Measurements from ENCODE around the gene LRP1. TPM values are rescaled to one million over a fixed set of nuclear protein-coding genes. Genes with fewer than 3 reads are reported as not detected.
A peak's percentile ranks its signal among the peaks of the same experiment; 100 is the strongest.

The LRP1 gene
- polyA plus RNA-seq, 1 donor (not counting 4 experiments of a cell fraction or from before 2014, with no cell fraction given): 4.9 TPM

GRCh38 chr12:57176139-57176477 is 47.8 kb downstream of the LRP1 start:
- H3K4me1 ChIP-seq (ENCODE audit: control insufficient read depth, extremely low read depth, insufficient read depth, low read length): peaks cover 35% of the 10 kb centered on the region
- no peaks in the 10 kb centered on the region for H3K27me3 ChIP-seq (ENCODE audit: control insufficient read depth, extremely low read depth, insufficient read depth, low read length)
- TF ChIP-seq EZH2 (IDR thresholded peaks at IDR 0.05; ENCODE audit: low read length) (no peak), CTCF (optimal IDR thresholded peaks at IDR 0.05 in 1 of 3, IDR thresholded peaks at IDR 0.05 in 1 of 3, conservative IDR thresholded peaks at IDR 0.05 in 1 of 3; ENCODE audit: extremely low read depth in 1 of 3, insufficient read depth in 2 of 3, low read length in 3 of 3) (no peak)
- H3K9ac ChIP-seq (ENCODE audit: control insufficient read depth, extremely low read depth, insufficient read depth, low read length): peak overlapping the region; percentile 35
- no peaks in the 10 kb centered on the region for H3K9me1 ChIP-seq (ENCODE audit: control insufficient read depth, extremely low read depth, insufficient read depth, low read length)
- no peak overlapping the region for H3K27ac ChIP-seq (ENCODE audit: control insufficient read depth, insufficient read depth, low read length)
- H3K4me3 ChIP-seq (ENCODE audit: control insufficient read depth in 2 of 3, extremely low read depth in 1 of 3, insufficient read depth in 2 of 3, low read depth in 1 of 3, low read length in 3 of 3): peak overlapping the region in 1 of 3 experiments; percentile 13
- H2AFZ ChIP-seq (ENCODE audit: control insufficient read depth, low read length): no peak overlapping the region
- DNase-seq (ENCODE audit: low read depth, low spot score): no peak
- no peaks in the 10 kb centered on the region for H3K9me3 ChIP-seq (ENCODE audit: control insufficient read depth, low read depth, low read length)
- no peak for FAIRE-seq
- H3K79me2 ChIP-seq (ENCODE audit: control insufficient read depth, insufficient read depth, low read length): no peaks in the 10 kb centered on the region
- H3K36me3 ChIP-seq (ENCODE audit: control insufficient read depth in 2 of 2, extremely low read depth in 1 of 2, insufficient read depth in 2 of 2, low read length in 2 of 2): peaks cover 3 to 16% of the 10 kb centered on the region in 2 experiments
- dilution Hi-C loops (cut with MboI; ENCODE audit: extremely low pct_ligation_motif_present, low sequenced_read_pairs): no loop called here
- peak overlapping the region; percentile 68 for H3K4me2 ChIP-seq (ENCODE audit: control insufficient read depth, extremely low read depth, insufficient read depth, low read depth, low read length)
- no peaks in the 10 kb centered on the region for H4K20me1 ChIP-seq (ENCODE audit: control insufficient read depth, extremely low read depth, insufficient read depth, low read length)

GRCh38 chr12:57176846-57177245 is 48.6 kb downstream of the LRP1 start:
- H3K9ac ChIP-seq (ENCODE audit: control insufficient read depth, extremely low read depth, insufficient read depth, low read length): no peak overlapping the region
- H3K4me2 ChIP-seq (ENCODE audit: control insufficient read depth, extremely low read depth, insufficient read depth, low read depth, low read length): peak overlapping the region; percentile 45
- peaks cover 3 to 16% of the 10 kb centered on the region in 2 experiments for H3K36me3 ChIP-seq (ENCODE audit: control insufficient read depth in 2 of 2, extremely low read depth in 1 of 2, insufficient read depth in 2 of 2, low read length in 2 of 2)
- H3K79me2 ChIP-seq (ENCODE audit: control insufficient read depth, insufficient read depth, low read length): no peaks in the 10 kb centered on the region
- DNase-seq (ENCODE audit: low read depth, low spot score) (no peak), FAIRE-seq (no peak)
- no peaks in the 10 kb centered on the region for H3K27me3 ChIP-seq (ENCODE audit: control insufficient read depth, extremely low read depth, insufficient read depth, low read length)
- TF ChIP-seq CTCF (optimal IDR thresholded peaks at IDR 0.05 in 1 of 3, IDR thresholded peaks at IDR 0.05 in 1 of 3, conservative IDR thresholded peaks at IDR 0.05 in 1 of 3; ENCODE audit: extremely low read depth in 1 of 3, insufficient read depth in 2 of 3, low read length in 3 of 3): no peak
- no peak for TF ChIP-seq EZH2 (IDR thresholded peaks at IDR 0.05; ENCODE audit: low read length)
- dilution Hi-C loops (cut with MboI; ENCODE audit: extremely low pct_ligation_motif_present, low sequenced_read_pairs): no loop called here
- no peak overlapping the region for H2AFZ ChIP-seq (ENCODE audit: control insufficient read depth, low read length)
- no peak overlapping the region for H3K27ac ChIP-seq (ENCODE audit: control insufficient read depth, insufficient read depth, low read length)
- no peak overlapping the region for H3K4me3 ChIP-seq (ENCODE audit: control insufficient read depth in 2 of 3, extremely low read depth in 1 of 3, insufficient read depth in 2 of 3, low read depth in 1 of 3, low read length in 3 of 3)
- H3K9me1 ChIP-seq (ENCODE audit: control insufficient read depth, extremely low read depth, insufficient read depth, low read length): no peaks in the 10 kb centered on the region
- H4K20me1 ChIP-seq (ENCODE audit: control insufficient read depth, extremely low read depth, insufficient read depth, low read length): no peaks in the 10 kb centered on the region
- peaks cover 28% of the 10 kb centered on the region for H3K4me1 ChIP-seq (ENCODE audit: control insufficient read depth, extremely low read depth, insufficient read depth, low read length)
- H3K9me3 ChIP-seq (ENCODE audit: control insufficient read depth, low read depth, low read length): no peaks in the 10 kb centered on the region
